HFF-Myc (cell line): ENCODE data around the gene SLC1A2.

Experiments
- DNase-seq: peaks from one replicate; pipeline ENCODE4 v3.0.0-alpha.2; 2011; ENCODE audit warnings: low read depth; ENCODE audit errors: extremely low read depth
- H3K4me3 ChIP-seq: replicated peaks from 2 replicates; pipeline ENCODE4 v1.5.1; 2011; ENCODE audit warnings: low read depth, mild to moderate bottlenecking, control low read depth, low read length
- TF ChIP-seq, protein P1 (sequence below): IDR thresholded peaks from 2 replicates; pipeline ENCODE4 v1.5.1; 2012; ENCODE audit warnings: mild to moderate bottlenecking, low read depth, low read length, control low read depth; ENCODE audit errors: missing control alignments

SLC1A2 gene

DNA sequence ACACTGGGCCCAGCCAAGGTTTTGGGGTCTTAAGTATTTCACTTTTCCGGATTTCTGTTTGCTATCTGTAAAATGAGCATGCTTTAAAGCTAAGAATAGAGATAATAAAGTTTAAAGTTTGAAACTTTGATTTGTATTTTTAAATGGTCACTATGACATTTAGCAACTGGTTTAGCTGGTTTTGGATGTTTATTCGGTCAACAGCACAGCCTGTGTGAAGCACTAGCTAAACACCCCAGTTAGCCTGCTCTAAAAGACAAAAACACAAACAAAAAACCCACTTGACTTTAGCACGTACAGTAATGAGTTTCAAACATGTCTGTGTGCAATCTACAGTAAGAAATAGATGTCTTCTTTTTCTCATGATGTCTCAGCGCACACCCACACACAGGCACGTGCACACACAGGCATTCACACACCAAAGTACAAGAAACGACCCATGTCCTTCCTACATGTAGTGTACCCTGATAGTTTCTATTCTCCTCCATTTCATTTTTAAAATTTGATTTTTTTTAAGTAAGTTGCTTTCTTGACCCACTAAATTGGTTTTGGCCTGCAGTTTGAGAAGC, 29.4 kb downstream of the SLC1A2 start:
- DNase-seq: no peak
- no peak overlapping the region for H3K4me3 ChIP-seq
- TF ChIP-seq, protein P1, sequence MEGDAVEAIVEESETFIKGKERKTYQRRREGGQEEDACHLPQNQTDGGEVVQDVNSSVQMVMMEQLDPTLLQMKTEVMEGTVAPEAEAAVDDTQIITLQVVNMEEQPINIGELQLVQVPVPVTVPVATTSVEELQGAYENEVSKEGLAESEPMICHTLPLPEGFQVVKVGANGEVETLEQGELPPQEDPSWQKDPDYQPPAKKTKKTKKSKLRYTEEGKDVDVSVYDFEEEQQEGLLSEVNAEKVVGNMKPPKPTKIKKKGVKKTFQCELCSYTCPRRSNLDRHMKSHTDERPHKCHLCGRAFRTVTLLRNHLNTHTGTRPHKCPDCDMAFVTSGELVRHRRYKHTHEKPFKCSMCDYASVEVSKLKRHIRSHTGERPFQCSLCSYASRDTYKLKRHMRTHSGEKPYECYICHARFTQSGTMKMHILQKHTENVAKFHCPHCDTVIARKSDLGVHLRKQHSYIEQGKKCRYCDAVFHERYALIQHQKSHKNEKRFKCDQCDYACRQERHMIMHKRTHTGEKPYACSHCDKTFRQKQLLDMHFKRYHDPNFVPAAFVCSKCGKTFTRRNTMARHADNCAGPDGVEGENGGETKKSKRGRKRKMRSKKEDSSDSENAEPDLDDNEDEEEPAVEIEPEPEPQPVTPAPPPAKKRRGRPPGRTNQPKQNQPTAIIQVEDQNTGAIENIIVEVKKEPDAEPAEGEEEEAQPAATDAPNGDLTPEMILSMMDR: no peak

DNA sequence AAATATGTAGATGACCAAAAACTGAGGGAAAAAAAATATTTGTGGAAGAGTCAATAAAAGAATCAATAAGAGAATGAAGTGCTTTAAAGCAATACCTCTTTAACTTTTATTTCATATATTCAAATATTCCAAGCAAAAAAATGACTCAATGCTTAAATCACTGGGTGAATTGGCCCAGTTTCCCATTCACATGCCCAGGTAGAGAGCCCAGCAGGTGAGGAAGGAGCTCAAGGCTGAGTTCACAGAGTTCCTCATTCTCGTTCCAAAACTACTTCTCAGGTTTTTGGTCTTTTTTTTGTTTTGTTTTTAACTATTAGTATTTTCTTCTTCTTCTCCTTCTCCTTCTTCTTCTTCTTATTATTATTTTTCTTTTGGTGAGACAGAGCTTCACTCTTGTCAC, 30.2 kb downstream of the SLC1A2 start:
- H3K4me3 ChIP-seq: no peak overlapping the region
- DNase-seq: no peak
- TF ChIP-seq, protein P1: no peak

DNA sequence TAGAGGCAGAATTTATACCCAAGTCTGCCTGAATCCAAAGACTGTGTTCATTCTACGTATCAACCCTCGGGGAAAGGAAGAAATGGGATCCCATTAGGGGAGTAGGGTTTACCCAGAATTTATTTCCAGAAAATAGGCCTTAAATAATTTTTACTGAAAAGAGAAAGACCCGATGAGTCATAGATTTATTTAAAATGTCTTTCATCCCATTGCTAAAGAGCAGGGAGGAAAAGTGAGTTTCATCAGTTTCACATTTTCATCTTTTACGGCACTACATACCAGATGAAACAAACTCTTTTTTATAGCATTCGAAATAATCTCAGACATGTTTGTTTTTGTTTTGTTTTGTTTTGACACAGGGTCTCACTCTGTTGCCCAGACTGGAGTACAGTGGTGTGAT, 31.3 kb downstream of the SLC1A2 start:
- TF ChIP-seq, protein P1: no peak
- no peak for DNase-seq
- H3K4me3 ChIP-seq: no peak overlapping the region

DNA sequence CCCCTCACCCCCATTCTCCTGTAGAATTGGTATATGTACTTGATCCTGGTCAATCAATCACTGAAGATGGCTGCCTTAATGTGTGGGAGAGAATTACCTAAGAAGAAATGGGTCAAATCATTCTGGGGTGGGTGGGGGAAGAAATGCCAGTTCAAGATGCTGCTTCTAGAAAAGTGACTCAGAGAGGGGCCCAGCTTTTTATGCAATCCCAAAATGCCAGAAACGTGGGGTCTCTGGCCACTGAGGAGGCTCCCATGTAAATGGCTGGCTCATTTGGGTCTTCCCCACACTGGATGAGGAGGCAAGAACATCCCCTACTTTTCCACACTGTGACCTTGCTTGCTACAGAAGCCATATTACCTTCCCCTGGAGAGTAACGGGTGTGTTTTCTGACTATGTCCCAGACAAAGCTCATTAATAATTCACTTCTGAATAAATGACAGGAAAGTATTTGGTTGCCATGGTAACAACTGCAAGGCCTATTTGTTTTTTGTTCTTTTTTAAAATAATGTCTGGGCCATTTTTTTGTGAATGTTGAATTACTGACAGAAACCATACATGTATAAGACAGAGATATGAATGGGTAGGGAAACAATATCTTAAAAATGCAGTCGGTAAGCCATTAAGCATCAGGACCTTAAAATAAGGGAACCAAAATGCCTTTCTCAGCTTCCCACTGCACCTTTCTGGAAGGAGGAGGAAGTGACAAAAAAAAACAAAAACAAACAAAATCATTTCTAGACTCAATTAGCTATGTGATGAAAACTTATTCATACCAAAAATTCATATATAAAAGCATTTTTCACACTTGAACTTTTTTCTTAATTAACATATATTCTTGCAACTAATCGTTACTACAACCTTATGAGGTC, 32.0 kb downstream of the SLC1A2 start:
- no peak for DNase-seq
- TF ChIP-seq, protein P1: no peak

DNA sequence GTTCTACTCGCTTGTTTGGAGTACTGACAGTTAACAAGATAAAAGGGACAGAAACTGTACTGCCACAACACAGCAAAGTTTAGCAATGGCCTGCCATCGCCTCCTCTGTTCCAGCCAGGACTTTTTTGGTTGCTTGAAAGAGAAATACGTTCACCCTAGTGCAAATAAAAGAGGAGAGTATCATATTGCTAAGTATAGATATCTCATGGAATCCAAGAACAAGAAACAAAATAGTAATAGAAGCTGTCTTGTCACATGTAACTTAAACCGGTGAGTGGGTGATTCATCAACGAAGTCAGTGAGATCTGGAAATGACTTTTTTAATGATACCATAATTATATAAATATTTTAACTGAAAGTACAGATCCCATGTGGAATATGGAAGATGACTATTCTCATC, 35.4 kb downstream of the SLC1A2 start:
- no peak overlapping the region for H3K4me3 ChIP-seq
- TF ChIP-seq, protein P1: peak; percentile 4
- no peak for DNase-seq

More for the DNA sequence above, 32.0 kb downstream of the SLC1A2 start:
- no peak overlapping the region for H3K4me3 ChIP-seq

DNA sequence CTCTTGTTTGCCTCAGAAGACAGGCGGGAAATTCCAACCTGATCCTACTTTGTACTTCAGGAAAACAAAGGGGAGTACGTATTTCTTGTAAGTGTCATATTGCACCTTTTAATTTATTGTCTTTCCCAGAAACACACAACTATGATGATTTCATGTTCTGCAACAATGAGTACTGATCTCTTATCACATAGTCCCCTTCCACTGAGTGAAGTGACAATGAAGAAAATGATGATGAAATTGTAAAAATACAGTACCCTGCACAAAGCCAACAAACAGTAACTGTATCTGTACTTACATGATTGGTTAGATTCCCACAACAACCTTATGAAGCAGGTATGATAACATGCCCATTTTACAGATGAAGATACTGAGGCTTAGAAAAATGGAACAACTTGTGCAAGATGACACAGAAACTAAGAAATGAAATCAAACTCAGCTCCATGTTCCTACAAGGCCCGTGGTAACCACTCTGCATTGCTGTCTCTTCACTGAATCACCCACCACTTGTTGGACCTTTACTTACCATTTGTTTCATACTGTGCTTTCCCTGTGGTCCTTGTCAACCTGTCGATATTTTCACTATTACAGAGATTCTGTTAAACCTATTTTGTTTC, 37.5 kb downstream of the SLC1A2 start:
- no peak for DNase-seq
- no peak overlapping the region for H3K4me3 ChIP-seq
- TF ChIP-seq, protein P1: no peak
